ENCODE measurements around the gene RHBDL1. TPM values are rescaled to one million over a fixed set of nuclear protein-coding genes. Genes with fewer than 3 reads are reported as not detected.

RHBDL1 gene
- total and polyA plus RNA-seq, 4 donors, result 4.1 to 19.1 (median 11.4) TPM

DNA sequence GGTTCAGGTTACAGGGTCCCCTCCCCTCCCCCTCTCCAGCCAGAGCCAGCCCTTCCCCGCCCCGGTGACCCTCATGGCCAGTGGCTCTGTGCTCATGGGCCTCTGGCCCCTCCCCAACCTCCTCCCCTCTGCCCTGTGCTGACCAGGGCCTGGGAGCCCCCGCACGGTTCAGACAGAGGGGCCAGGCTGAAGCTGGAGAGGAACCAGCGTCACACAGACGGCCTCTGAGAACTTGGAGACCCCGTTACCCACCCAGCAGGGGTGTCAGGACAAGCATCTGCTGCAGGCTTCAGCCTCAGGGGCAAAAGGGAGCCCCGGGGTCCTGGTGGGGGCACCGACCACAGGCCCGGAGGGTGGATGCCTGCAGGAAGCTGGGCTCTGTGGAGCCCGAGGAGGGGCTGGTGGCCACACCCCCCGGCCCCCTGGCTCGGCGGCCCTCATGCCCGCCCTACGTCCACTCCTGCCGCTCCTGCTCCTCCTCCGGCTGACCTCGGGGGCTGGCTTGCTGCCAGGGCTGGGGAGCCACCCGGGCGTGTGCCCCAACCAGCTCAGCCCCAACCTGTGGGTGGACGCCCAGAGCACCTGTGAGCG, 44.6 kb upstream of the RHBDL1 start, which contains the start of gene WFIKKN1:
Gene WFIKKN1, plus strand, starts transcription at position 171 of the 591 bp plus-strand sequence. Its CDS starts 269 bp downstream, at position 440.
- no peak for DNase-seq (ENCODE audit: low read depth in 4 of 6, low spot score in 6 of 6)
- Histone ChIP-seq H3K27me3 (ENCODE audit: control insufficient read depth, insufficient read depth, low read length) (no peaks in the 10 kb centered on the region), H3K9me3 (ENCODE audit: control insufficient read depth, insufficient read depth, low read length) (no peaks in the 10 kb centered on the region), H3K36me3 (ENCODE audit: control insufficient read depth, insufficient read depth, low read length) (peaks cover 88% of the 10 kb centered on the region), H3K4me1 (ENCODE audit: control insufficient read depth, insufficient read depth, low read length) (peaks cover 44% of the 10 kb centered on the region), H3K4me3 (ENCODE audit: low read depth, low read length) (no peak within 1 kb of the TSS), H3K27ac (ENCODE audit: low read depth, low read length) (peak within 1 kb of the TSS; percentile 33)
- WGBS (ENCODE audit: insufficient coverage), result 11% methylated on average over 22 of the region's 23 CpGs

DNA sequence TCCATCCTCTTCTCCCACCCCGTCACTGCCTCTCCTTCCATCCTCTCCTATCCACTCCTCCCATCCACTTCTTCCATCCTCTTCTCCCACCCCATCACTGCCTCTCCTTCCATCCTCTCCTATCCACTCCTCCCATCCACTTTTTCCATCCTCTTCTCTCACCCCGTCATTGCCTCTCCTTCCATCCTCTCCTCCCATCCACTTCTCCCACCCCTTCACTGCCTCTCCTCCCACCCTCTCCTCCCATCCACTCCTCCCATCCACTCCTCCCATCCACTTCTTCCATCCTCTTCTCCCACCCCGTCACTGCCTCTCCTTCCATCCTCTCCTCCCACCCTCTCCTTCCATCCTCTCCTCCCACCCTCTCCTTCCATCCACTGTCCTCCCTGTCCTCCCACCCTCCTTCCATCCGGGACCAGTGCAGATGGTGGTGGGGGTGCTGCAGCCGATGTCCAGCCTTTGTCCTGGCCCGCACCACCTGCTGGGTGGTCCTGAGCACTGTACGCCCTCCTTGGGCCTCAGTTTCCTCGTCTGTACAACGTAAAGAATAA, 43.6 kb upstream of the RHBDL1 start:
- H3K36me3 ChIP-seq (ENCODE audit: control insufficient read depth, insufficient read depth, low read length), result peaks cover 79% of the 10 kb centered on the region

DNA sequence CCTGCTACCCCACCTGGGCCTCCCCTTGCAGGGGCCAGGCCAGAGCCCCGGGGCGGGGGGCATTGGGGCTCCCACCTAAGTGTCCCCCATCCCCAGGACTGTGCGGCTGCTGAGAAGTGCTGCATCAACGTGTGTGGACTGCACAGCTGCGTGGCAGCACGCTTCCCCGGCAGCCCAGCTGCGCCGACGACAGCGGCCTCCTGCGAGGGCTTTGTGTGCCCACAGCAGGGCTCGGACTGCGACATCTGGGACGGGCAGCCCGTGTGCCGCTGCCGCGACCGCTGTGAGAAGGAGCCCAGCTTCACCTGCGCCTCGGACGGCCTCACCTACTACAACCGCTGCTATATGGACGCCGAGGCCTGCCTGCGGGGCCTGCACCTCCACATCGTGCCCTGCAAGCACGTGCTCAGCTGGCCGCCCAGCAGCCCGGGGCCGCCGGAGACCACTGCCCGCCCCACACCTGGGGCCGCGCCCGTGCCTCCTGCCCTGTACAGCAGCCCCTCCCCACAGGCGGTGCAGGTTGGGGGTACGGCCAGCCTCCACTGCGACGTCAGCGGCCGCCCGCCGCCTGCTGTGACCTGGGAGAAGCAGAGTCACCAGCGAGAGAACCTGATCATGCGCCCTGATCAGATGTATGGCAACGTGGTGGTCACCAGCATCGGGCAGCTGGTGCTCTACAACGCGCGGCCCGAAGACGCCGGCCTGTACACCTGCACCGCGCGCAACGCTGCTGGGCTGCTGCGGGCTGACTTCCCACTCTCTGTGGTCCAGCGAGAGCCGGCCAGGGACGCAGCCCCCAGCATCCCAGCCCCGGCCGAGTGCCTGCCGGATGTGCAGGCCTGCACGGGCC, 42.8 kb upstream of the RHBDL1 start:
- Histone ChIP-seq H3K36me3 (ENCODE audit: control insufficient read depth, insufficient read depth, low read length) (peaks cover 70% of the 10 kb centered on the region), H3K27me3 (ENCODE audit: control insufficient read depth, insufficient read depth, low read length) (no peaks in the 10 kb centered on the region), H3K27ac (ENCODE audit: low read depth, low read length) (no peak overlapping the region), H3K4me3 (ENCODE audit: low read depth, low read length) (no peak overlapping the region), H3K4me1 (ENCODE audit: control insufficient read depth, insufficient read depth, low read length) (peaks cover 49% of the 10 kb centered on the region), H3K9me3 (ENCODE audit: control insufficient read depth, insufficient read depth, low read length) (no peaks in the 10 kb centered on the region)
- DNase-seq (ENCODE audit: low read depth in 4 of 6, low spot score in 6 of 6), result no peak
- WGBS (ENCODE audit: insufficient coverage), result 91% methylated on average over 67 of the region's 67 CpGs

More for the DNA sequence above, 43.6 kb upstream of the RHBDL1 start:
- Histone ChIP-seq H3K27ac (ENCODE audit: low read depth, low read length) (no peak overlapping the region), H3K4me1 (ENCODE audit: control insufficient read depth, insufficient read depth, low read length) (peaks cover 44% of the 10 kb centered on the region), H3K9me3 (ENCODE audit: control insufficient read depth, insufficient read depth, low read length) (no peaks in the 10 kb centered on the region), H3K27me3 (ENCODE audit: control insufficient read depth, insufficient read depth, low read length) (no peaks in the 10 kb centered on the region), H3K4me3 (ENCODE audit: low read depth, low read length) (no peak overlapping the region)
- no peak for DNase-seq (ENCODE audit: low read depth in 4 of 6, low spot score in 6 of 6)
- WGBS (ENCODE audit: insufficient coverage), result 59% methylated on average over 8 of the region's 9 CpGs

DNA sequence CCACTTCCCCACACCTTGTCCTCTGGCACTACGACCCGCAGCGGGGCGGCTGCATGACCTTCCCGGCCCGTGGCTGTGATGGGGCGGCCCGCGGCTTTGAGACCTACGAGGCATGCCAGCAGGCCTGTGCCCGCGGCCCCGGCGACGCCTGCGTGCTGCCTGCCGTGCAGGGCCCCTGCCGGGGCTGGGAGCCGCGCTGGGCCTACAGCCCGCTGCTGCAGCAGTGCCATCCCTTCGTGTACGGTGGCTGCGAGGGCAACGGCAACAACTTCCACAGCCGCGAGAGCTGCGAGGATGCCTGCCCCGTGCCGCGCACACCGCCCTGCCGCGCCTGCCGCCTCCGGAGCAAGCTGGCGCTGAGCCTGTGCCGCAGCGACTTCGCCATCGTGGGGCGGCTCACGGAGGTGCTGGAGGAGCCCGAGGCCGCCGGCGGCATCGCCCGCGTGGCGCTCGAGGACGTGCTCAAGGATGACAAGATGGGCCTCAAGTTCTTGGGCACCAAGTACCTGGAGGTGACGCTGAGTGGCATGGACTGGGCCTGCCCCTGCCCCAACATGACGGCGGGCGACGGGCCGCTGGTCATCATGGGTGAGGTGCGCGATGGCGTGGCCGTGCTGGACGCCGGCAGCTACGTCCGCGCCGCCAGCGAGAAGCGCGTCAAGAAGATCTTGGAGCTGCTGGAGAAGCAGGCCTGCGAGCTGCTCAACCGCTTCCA, 42.0 kb upstream of the RHBDL1 start:
- Histone ChIP-seq H3K27ac (ENCODE audit: low read depth, low read length) (no peak overlapping the region), H3K36me3 (ENCODE audit: control insufficient read depth, insufficient read depth, low read length) (peaks cover 65% of the 10 kb centered on the region), H3K4me3 (ENCODE audit: low read depth, low read length) (no peak overlapping the region), H3K4me1 (ENCODE audit: control insufficient read depth, insufficient read depth, low read length) (peaks cover 56% of the 10 kb centered on the region), H3K9me3 (ENCODE audit: control insufficient read depth, insufficient read depth, low read length) (no peaks in the 10 kb centered on the region), H3K27me3 (ENCODE audit: control insufficient read depth, insufficient read depth, low read length) (no peaks in the 10 kb centered on the region)
- WGBS (ENCODE audit: insufficient coverage), result 96% methylated on average over 73 of the region's 74 CpGs
- DNase-seq (ENCODE audit: low read depth in 4 of 6, low spot score in 6 of 6), result no peak

DNA sequence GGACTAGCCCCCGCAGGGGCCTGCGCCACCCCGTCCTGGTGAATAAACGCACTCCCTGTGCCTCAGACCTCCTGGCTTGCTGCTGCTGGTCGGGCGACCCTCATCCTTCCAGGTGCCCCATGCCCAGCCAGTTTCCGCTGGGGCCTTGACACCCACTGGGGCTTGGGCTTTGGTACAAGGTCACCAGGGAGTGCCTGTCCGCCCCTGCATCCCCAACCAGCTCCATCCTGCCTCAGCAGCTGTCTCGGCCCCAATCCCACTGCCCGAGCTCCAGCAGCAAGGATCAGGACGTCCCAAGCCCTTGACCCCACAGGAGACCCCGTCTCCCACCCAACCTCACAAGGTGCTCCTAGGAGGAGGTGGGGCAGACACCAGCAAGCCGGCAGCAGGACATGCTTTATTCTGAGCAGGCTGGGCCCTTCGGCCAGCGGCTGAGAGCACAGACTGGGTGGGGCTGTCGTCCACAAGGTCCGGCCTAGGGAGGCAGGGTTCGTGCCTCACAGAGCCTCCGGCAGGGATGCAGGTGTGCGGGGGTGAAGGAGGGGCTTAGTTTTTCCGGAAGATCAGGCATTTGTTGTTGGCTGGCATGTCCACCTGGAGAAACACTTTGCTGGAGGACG, 41.3 kb upstream of the RHBDL1 start:
- no peak for DNase-seq (ENCODE audit: low read depth in 4 of 6, low spot score in 6 of 6)
- no peak overlapping the region for H3K4me3 ChIP-seq (ENCODE audit: low read depth, low read length)
- no peaks in the 10 kb centered on the region for H3K27me3 ChIP-seq (ENCODE audit: control insufficient read depth, insufficient read depth, low read length)
- peaks cover 58% of the 10 kb centered on the region for H3K36me3 ChIP-seq (ENCODE audit: control insufficient read depth, insufficient read depth, low read length)
- peaks cover 49% of the 10 kb centered on the region for H3K4me1 ChIP-seq (ENCODE audit: control insufficient read depth, insufficient read depth, low read length)
- WGBS (ENCODE audit: insufficient coverage), result 92% methylated on average over 19 of the region's 22 CpGs
- no peaks in the 10 kb centered on the region for H3K9me3 ChIP-seq (ENCODE audit: control insufficient read depth, insufficient read depth, low read length)
- H3K27ac ChIP-seq (ENCODE audit: low read depth, low read length), result no peak overlapping the region

DNA sequence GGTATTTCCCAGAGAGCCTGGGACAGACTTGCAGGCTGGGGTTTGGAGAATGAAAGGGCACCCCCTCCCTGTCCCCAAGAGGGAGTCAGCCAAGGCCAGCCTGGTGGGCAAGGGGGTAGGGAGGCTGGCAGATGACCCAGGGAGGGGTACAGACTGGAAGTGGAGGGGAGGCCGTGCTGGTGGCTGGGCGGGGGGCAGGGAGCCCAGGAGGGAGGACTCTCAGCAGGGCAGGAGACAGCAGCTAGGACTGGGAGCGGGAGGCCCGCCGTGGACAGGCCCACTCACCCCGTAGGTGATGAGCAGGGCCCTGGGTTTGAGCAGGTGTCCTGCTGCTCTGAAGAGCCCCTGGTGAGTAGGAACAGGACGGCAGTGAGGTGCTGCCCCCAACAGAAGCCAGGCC, 40.5 kb upstream of the RHBDL1 start:
- DNase-seq (ENCODE audit: low read depth in 4 of 6, low spot score in 6 of 6), result no peak
- Histone ChIP-seq H3K27ac (ENCODE audit: low read depth, low read length) (no peak overlapping the region), H3K36me3 (ENCODE audit: control insufficient read depth, insufficient read depth, low read length) (peaks cover 50% of the 10 kb centered on the region), H3K9me3 (ENCODE audit: control insufficient read depth, insufficient read depth, low read length) (no peaks in the 10 kb centered on the region), H3K27me3 (ENCODE audit: control insufficient read depth, insufficient read depth, low read length) (no peaks in the 10 kb centered on the region), H3K4me1 (ENCODE audit: control insufficient read depth, insufficient read depth, low read length) (peaks cover 41% of the 10 kb centered on the region), H3K4me3 (ENCODE audit: low read depth, low read length) (peak overlapping the region; percentile 95)
- 94% methylated on average over 6 of the region's 7 CpGs for WGBS (ENCODE audit: insufficient coverage)

DNA sequence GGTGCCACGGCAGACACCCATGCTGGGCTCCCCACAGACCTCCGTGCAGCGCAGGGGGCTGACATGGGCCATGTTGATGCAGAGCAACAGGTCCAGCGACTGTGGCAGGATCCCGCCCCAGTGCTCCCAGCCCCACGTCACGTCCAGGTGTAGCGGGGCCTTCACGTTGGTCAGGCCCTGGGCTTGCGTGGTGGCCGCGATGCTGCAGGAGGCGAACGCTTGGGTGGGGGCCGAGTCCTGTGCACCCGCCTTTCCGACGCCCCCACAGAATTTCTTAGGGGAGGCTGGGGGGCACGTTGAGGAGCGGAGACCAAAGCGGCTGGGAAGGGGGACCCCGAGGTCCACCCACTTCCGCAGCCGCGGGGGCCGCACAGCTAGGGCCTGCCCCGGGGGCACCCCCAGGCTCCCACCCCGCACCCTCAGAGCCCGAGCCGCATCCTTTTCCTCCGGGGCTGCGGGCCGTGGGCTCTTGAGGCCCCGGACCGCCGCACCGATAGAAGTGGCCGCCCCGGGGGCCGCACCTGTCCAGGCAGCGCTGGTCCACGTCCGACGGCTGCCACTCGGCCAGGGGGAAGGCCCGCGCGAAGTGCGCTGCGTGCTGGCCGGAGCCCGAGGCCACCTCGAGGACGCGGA, 39.8 kb upstream of the RHBDL1 start:
- no peaks in the 10 kb centered on the region for H3K9me3 ChIP-seq (ENCODE audit: control insufficient read depth, insufficient read depth, low read length)
- peaks cover 38% of the 10 kb centered on the region for H3K4me1 ChIP-seq (ENCODE audit: control insufficient read depth, insufficient read depth, low read length)
- peak overlapping the region; percentile 95 for H3K4me3 ChIP-seq (ENCODE audit: low read depth, low read length)
- H3K27me3 ChIP-seq (ENCODE audit: control insufficient read depth, insufficient read depth, low read length), result no peaks in the 10 kb centered on the region
- H3K36me3 ChIP-seq (ENCODE audit: control insufficient read depth, insufficient read depth, low read length), result peaks cover 43% of the 10 kb centered on the region
- H3K27ac ChIP-seq (ENCODE audit: low read depth, low read length), result peak overlapping the region; percentile 100
- 6% methylated on average over 55 of the region's 55 CpGs for WGBS (ENCODE audit: insufficient coverage)
- peak in 2 of 6 donors; percentile 11 to 37 for DNase-seq (ENCODE audit: low read depth in 4 of 6, low spot score in 6 of 6)

DNA sequence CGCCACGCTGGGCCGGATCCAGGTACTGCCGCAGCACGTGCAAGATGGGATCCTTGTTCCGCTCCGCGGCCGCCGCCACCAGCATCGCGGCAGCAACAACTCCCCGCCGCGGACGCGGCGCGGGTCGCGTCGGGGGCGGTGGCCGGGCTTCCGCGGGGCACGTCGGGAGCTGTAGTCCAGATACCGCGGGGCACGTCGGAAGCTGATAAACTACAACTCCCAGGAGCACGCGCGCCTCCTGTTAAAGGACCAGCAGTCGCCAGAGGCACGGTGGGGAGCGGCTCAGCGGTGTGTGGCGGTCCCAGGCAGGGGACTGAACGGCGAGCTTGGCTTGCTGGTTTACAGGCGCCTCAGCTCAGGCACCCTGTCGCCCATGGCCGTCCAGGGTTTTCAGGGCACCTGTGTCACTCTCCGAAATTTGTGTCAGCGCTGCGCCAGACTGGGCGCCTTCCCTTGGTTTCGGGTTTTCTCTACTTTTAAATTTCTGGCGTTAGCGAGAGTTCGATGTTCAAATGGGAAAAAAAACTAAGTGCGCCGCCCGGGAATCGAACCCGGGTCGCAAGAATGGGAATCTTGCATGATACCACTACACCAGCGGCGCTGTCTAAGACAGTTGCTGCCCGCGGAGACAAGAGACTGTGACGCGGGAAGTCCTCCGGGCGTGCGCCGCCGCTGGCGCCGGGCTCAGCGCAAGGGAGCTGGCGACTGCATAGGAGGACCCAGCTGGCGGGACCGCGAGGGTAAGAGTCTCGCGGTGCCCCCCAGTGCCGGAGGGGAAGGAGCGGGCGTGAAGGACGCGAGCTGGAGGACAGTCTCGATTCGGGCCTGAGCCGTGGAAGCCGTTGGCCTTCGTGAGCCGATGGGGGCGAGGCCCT, 39.0 kb upstream of the RHBDL1 start, which contains the start of gene METTL26:
Gene METTL26, minus strand, starts transcription at position 100 of the 875 bp plus-strand sequence. Its CDS starts 15 bp downstream, at position 85.
- Histone ChIP-seq H3K27me3 (ENCODE audit: control insufficient read depth, insufficient read depth, low read length) (no peaks in the 10 kb centered on the region), H3K4me3 (ENCODE audit: low read depth, low read length) (peak within 1 kb of the TSS; percentile 95), H3K36me3 (ENCODE audit: control insufficient read depth, insufficient read depth, low read length) (peaks cover 39% of the 10 kb centered on the region), H3K27ac (ENCODE audit: low read depth, low read length) (peak within 1 kb of the TSS; percentile 100), H3K4me1 (ENCODE audit: control insufficient read depth, insufficient read depth, low read length) (peaks cover 39% of the 10 kb centered on the region), H3K9me3 (ENCODE audit: control insufficient read depth, insufficient read depth, low read length) (no peaks in the 10 kb centered on the region)
- WGBS (ENCODE audit: insufficient coverage), result under 1% methylated on average over 91 of the region's 91 CpGs
- peak; percentile 89 to 99 (median 92) for DNase-seq (ENCODE audit: low read depth in 4 of 6, low spot score in 6 of 6)
